ENCODE results near the gene ADGRL1. TPM values are rescaled to one million over a fixed set of nuclear protein-coding genes. Genes with fewer than 3 reads are reported as not detected.
"Not testable (repeated sequence)": the region's sequence is repeated elsewhere in the genome, so short reads cannot be mapped to it uniquely, and the experiment has no call there.

Gene ADGRL1
- total RNA-seq, 1 experiment from 2014 or later, result 88.6 TPM

DNA sequence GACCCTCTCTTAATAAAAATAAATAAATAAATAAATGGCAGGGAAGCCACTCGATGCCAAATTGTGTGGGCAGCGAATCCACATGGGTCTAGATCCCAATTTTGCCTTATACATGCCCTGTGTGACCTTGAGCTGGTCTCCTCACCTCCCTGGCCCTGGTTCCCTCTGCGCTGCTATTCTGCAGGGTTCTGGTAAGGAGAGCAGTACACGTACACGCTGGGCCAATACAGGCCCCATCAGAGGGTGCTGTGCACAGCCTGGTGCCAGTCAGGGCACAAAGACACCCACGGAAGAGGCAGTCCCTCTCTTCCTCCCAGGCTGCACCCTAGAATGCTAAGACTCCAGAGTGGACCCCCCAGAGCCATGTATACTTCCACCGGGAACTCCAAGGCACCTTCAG lies 17.9 kb downstream of the ADGRL1 start:
- ATAC-seq; H3K27me3 ChIP-seq (ENCODE audit: insufficient read depth, low read length); CTCF ChIA-PET; H3K4me2 ChIP-seq (ENCODE audit: low read length); BruUV-seq (replicated peaks); H2AFZ ChIP-seq (ENCODE audit: low read depth, low read length, poor library complexity, severe bottlenecking); DNase-seq (ENCODE audit: low read depth, low spot score); H3K27ac ChIP-seq (ENCODE audit: low read depth, low read length); H3K9ac ChIP-seq (ENCODE audit: low read length); H3K4me3 ChIP-seq (replicated peaks in 1 of 2; ENCODE audit: low read depth in 1 of 2, low read length in 2 of 2); H3K4me1 ChIP-seq (ENCODE audit: control insufficient read depth in 1 of 2, insufficient read depth in 2 of 2, low read length in 2 of 2); RAD21 ChIA-PET (ENCODE audit: low non-redundant PET in 1 of 2, low total read pairs in 2 of 2, uncharacterized antibody in 2 of 2, unreplicated experiment in 2 of 2); H4K20me1 ChIP-seq (ENCODE audit: insufficient read depth); POLR2A ChIA-PET; H3K36me3 ChIP-seq (ENCODE audit: control insufficient read depth in 1 of 2, insufficient read depth in 2 of 2, low read length in 2 of 2); H3K9me2 ChIP-seq (ENCODE audit: insufficient read depth); H3K9me3 ChIP-seq (ENCODE audit: control insufficient read depth in 1 of 2, insufficient read depth in 1 of 2, low read depth in 1 of 2, low read length in 2 of 2); intact Hi-C loops (cut with micrococcal nuclease): not testable (repeated sequence)
- H3K79me2 ChIP-seq (ENCODE audit: insufficient read depth, low read length), result peaks cover 80% of the 10 kb centered on the region

DNA sequence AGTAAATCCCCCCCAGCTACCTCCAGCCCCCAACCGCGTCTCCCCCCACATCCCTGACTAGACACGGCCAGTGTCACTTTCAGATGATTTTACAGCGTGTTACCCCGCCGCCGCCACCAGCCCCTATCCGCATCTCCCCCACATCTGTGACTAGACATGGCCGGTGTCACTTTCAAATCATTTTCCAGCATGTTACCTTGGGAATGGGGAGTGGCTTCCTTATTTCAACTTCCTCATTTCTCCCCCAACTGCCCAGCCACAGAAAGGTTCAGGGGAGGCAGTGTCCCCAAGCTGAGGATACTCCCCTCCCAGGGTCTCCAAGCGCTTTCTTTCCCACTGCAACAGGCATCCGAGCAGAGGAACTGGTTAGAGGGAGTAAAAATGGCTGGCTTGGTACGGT lies 18.4 kb downstream of the ADGRL1 start:
- ATAC-seq, result no peak

DNA sequence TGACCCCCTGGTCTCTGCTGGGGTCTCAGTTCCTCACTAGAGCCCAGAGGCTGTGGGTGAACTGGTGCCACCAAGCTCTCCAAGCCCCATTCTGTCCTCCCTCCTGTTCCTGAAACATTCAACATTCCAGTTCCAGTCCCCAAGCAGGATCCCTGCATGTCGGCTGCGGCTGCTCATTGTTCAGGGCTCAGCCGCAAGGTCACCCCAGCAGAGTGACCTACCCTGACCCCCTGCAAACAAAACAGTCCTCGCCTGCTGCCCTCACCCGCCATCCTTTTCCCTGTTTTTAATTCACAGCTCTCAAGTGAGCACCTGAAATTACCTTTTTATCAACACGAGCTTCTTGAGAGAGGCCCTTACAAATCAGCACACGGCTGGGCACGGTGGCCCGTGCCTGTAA lies 19.3 kb downstream of the ADGRL1 start:
- POLR2A ChIA-PET, ATAC-seq: not testable (repeated sequence)

More for the DNA sequence above, 18.4 kb downstream of the ADGRL1 start:
- ChIA-PET RAD21 (ENCODE audit: low non-redundant PET in 1 of 2, low total read pairs in 2 of 2, uncharacterized antibody in 2 of 2, unreplicated experiment in 2 of 2) (no interaction called here), CTCF (interaction anchor here (1.1 kb wide), 1 partner anchor 161 kb away, joined by 3 read pairs; no protein-coding TSS in a partner anchor), POLR2A (no interaction called here)
- no peaks in the 10 kb centered on the region for H4K20me1 ChIP-seq (ENCODE audit: insufficient read depth)
- no peak overlapping the region for H3K4me3 ChIP-seq (replicated peaks in 1 of 2; ENCODE audit: low read depth in 1 of 2, low read length in 2 of 2)
- no peaks in the 10 kb centered on the region for H3K9me2 ChIP-seq (ENCODE audit: insufficient read depth)
- TF ChIP-seq, protein P1, sequence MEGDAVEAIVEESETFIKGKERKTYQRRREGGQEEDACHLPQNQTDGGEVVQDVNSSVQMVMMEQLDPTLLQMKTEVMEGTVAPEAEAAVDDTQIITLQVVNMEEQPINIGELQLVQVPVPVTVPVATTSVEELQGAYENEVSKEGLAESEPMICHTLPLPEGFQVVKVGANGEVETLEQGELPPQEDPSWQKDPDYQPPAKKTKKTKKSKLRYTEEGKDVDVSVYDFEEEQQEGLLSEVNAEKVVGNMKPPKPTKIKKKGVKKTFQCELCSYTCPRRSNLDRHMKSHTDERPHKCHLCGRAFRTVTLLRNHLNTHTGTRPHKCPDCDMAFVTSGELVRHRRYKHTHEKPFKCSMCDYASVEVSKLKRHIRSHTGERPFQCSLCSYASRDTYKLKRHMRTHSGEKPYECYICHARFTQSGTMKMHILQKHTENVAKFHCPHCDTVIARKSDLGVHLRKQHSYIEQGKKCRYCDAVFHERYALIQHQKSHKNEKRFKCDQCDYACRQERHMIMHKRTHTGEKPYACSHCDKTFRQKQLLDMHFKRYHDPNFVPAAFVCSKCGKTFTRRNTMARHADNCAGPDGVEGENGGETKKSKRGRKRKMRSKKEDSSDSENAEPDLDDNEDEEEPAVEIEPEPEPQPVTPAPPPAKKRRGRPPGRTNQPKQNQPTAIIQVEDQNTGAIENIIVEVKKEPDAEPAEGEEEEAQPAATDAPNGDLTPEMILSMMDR (IDR thresholded peaks at IDR 0.05 in 2 of 3, conservative IDR thresholded peaks at IDR 0.05 in 1 of 3; ENCODE audit: borderline replicate concordance in 1 of 3, insufficient read depth in 1 of 3, low read depth in 2 of 3, low read length in 2 of 3), result no peak
- TF ChIP-seq FOSL1 (IDR thresholded peaks at IDR 0.05; ENCODE audit: low read depth) (no peak), SRF (IDR thresholded peaks at IDR 0.05; ENCODE audit: low read depth) (no peak), POLR2A (IDR thresholded peaks at IDR 0.05; ENCODE audit: borderline replicate concordance, extremely low read depth, insufficient read depth, insufficient read length) (no peak), RAD21 (IDR thresholded peaks at IDR 0.05; ENCODE audit: low read depth) (no peak)
- TF ChIP-seq, protein P2, sequence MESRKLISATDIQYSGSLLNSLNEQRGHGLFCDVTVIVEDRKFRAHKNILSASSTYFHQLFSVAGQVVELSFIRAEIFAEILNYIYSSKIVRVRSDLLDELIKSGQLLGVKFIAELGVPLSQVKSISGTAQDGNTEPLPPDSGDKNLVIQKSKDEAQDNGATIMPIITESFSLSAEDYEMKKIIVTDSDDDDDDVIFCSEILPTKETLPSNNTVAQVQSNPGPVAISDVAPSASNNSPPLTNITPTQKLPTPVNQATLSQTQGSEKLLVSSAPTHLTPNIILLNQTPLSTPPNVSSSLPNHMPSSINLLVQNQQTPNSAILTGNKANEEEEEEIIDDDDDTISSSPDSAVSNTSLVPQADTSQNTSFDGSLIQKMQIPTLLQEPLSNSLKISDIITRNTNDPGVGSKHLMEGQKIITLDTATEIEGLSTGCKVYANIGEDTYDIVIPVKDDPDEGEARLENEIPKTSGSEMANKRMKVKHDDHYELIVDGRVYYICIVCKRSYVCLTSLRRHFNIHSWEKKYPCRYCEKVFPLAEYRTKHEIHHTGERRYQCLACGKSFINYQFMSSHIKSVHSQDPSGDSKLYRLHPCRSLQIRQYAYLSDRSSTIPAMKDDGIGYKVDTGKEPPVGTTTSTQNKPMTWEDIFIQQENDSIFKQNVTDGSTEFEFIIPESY (IDR thresholded peaks at IDR 0.05; ENCODE audit: extremely low read depth, insufficient replicate concordance, low read length), result no peak
- H3K36me3 ChIP-seq (ENCODE audit: control insufficient read depth in 1 of 2, insufficient read depth in 2 of 2, low read length in 2 of 2), result no peaks in the 10 kb centered on the region; a peak in 1 of 4 replicates
- H2AFZ ChIP-seq (ENCODE audit: low read depth, low read length, poor library complexity, severe bottlenecking), result no peak overlapping the region
- no peaks in the 10 kb centered on the region for H3K27me3 ChIP-seq (ENCODE audit: insufficient read depth, low read length)
- BruUV-seq (replicated peaks), result no TSS peak
- no peak overlapping the region for H3K27ac ChIP-seq (ENCODE audit: low read depth, low read length)
- H3K9ac ChIP-seq (ENCODE audit: low read length), result no peak overlapping the region
- no peak for DNase-seq (ENCODE audit: low read depth, low spot score)
- H3K79me2 ChIP-seq (ENCODE audit: insufficient read depth, low read length), result peaks cover 75% of the 10 kb centered on the region
- H3K4me1 ChIP-seq (ENCODE audit: control insufficient read depth in 1 of 2, insufficient read depth in 2 of 2, low read length in 2 of 2), result no peaks in the 10 kb centered on the region
- intact Hi-C loops (cut with micrococcal nuclease), result no loop called here
- no peaks in the 10 kb centered on the region for H3K9me3 ChIP-seq (ENCODE audit: control insufficient read depth in 1 of 2, insufficient read depth in 1 of 2, low read depth in 1 of 2, low read length in 2 of 2)
- no peak overlapping the region for H3K4me2 ChIP-seq (ENCODE audit: low read length)

More for the DNA sequence above, 19.3 kb downstream of the ADGRL1 start:
- CTCF ChIA-PET, result interaction anchor here (1.1 kb wide), 1 partner anchor 161 kb away, joined by 3 read pairs; no protein-coding TSS in a partner anchor
- H3K4me1 ChIP-seq (ENCODE audit: control insufficient read depth in 1 of 2, insufficient read depth in 2 of 2, low read length in 2 of 2); H3K9ac ChIP-seq (ENCODE audit: low read length); H3K9me3 ChIP-seq (ENCODE audit: control insufficient read depth in 1 of 2, insufficient read depth in 1 of 2, low read depth in 1 of 2, low read length in 2 of 2); H4K20me1 ChIP-seq (ENCODE audit: insufficient read depth); intact Hi-C loops (cut with micrococcal nuclease); H3K4me2 ChIP-seq (ENCODE audit: low read length); H3K4me3 ChIP-seq (replicated peaks in 1 of 2; ENCODE audit: low read depth in 1 of 2, low read length in 2 of 2); BruUV-seq (replicated peaks); H2AFZ ChIP-seq (ENCODE audit: low read depth, low read length, poor library complexity, severe bottlenecking); H3K9me2 ChIP-seq (ENCODE audit: insufficient read depth); H3K27ac ChIP-seq (ENCODE audit: low read depth, low read length); H3K36me3 ChIP-seq (ENCODE audit: control insufficient read depth in 1 of 2, insufficient read depth in 2 of 2, low read length in 2 of 2); H3K27me3 ChIP-seq (ENCODE audit: insufficient read depth, low read length); RAD21 ChIA-PET (ENCODE audit: low non-redundant PET in 1 of 2, low total read pairs in 2 of 2, uncharacterized antibody in 2 of 2, unreplicated experiment in 2 of 2); DNase-seq (ENCODE audit: low read depth, low spot score): not testable (repeated sequence)
- peaks cover 77% of the 10 kb centered on the region for H3K79me2 ChIP-seq (ENCODE audit: insufficient read depth, low read length)
